Suprapubic skin (tissue), 4 donors: ENCODE measurements around the gene CCNYL1.

Experiments used
- CTCF ChIP-seq, 2 donors: fragments of 200-600 bp in 1 of 2; fragments of 450-650 bp in 1 of 2; sonication (generic) in 1 of 2; IDR thresholded peaks; one replicate each; pipeline ENCODE4 v1.5.1; 2016 to 2019; ENCODE audit warnings: antibody characterized with exemption in 2 of 2, mild to moderate bottlenecking in 1 of 2, moderate library complexity in 1 of 2
- EP300 ChIP-seq: sonication (generic); formaldehyde crosslinking; IDR thresholded peaks from one replicate; pipeline ENCODE4 v1.6.1; 2017; ENCODE audit warnings: antibody characterized with exemption
- POLR2A ChIP-seq, 2 donors: fragments of 450-650 bp; IDR thresholded peaks; one replicate each; pipeline ENCODE4 v1.6.1; 2017; ENCODE audit warnings: antibody characterized with exemption in 2 of 2, mild to moderate bottlenecking in 2 of 2, moderate library complexity in 2 of 2
- POLR2AphosphoS5 ChIP-seq, 3 donors: sonication (generic); formaldehyde crosslinking; IDR thresholded peaks; one replicate each; pipeline ENCODE4 v1.6.1; 2017; ENCODE audit warnings: antibody characterized with exemption in 3 of 3

- TF ChIP-seq POLR2A (IDR thresholded peaks at IDR 0.05) (no peak), CTCF (IDR thresholded peaks at IDR 0.05) (no peak), EP300 (no peak), POLR2AphosphoS5 (IDR thresholded peaks at IDR 0.05) (no peak)
These were observed 38.0 kb upstream of the CCNYL1 start for GRCh38 chr2:207673431-207673830.
